ENCODE data around the gene NUDT2.
"Not testable (repeated sequence)": the region's sequence is repeated elsewhere in the genome, so short reads cannot be mapped to it uniquely, and the experiment has no call there.

Gene NUDT2

DNA sequence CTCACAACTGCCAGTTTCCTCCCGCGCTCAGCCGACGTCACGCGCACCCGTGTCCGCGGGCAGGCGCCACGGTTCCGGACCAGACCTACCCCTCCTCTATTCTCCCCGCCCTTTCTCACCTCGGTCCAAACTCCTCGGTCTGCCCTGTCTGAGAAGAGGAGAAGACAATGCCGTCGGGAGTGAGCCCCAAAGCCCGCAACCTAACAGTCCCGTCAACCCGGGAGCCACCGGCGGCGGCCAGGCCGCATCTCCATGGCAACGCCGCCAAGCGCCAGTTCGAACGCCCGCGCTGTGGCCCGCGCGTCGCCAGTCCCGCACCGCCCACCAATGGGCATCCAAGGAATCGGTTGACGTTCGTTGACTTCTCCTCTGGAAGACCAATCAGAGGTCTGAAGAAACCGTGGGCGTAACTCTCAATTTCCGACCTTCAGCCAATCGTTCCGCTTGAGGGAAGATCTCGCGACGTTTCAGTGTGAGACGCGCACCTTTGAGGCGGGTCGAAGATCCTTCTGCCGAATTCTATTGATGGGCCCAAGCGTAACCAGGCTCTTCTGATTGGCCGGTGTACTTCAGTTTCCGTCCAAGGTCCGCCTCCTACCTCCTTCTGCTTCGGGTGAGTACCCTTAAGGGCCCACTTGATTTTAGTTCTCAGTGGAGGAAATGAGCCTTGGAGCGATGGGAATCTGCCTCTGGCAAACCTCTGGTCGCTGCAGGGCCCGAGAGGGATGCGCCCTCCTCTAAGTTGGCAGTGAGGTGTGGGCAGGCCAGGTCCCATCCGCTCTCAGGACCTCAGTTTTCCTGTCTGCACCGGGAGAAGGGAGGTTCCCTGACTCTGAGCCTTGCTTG, at the start of gene NUDT2, which contains the start of gene KIF24:
Gene NUDT2 (plus strand): TSS at position 583 of the 846 bp plus-strand sequence. CDS start 9,471 bp downstream, outside the sequence.
Gene KIF24 (minus strand): TSS at position 282 of the 846 bp plus-strand sequence. CDS start 17,922 bp downstream, outside the sequence.
- DNase-seq, result peak; percentile 100
- TF ChIP-seq GATA1 (IDR thresholded peaks at IDR 0.05; ENCODE audit: low read depth, low read length) (no peak), POLR2A (IDR thresholded peaks at IDR 0.05; ENCODE audit: low read length) (peak; percentile 95)

DNA sequence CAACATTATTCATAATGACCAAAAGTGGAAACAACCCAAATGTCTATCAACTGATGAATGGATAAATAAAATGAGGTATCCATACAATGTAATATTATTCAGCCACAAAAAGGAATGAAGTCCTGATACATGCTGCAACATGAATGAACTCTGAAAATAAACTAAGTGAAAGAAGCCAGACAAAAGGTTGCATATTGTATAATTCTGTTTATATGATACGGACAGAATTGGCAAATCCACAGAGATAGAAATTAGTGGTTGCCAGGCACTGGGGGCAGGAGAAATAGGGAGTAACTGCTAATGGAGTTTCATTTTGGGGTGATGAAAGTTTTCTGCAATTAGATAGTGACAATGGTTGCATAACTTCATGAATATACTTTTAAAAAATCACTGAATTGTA, 47.3 kb upstream of the NUDT2 start:
- no peak for DNase-seq
- TF ChIP-seq GATA1 (IDR thresholded peaks at IDR 0.05; ENCODE audit: low read depth, low read length) (no peak), POLR2A (IDR thresholded peaks at IDR 0.05; ENCODE audit: low read length) (no peak)

DNA sequence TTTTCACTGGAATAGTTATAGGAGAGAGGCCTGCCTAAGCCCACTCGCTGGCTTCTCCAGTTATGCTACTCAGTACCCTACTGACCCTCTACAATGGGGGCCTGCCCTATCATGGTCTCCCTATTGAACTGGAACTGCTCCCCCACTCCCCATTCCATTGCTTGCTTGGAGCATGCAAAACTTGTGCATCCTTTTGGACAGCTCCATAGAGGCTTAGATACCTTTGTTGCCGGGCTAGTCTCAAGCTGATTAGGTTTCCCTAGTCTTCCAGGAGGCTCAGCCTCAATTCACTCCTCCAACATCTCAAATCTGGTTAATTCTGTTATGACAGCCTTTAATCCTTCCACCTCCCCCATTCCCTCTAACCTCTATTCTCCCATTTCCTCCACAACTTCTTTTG, 40.2 kb upstream of the NUDT2 start:
- TF ChIP-seq GATA1 (IDR thresholded peaks at IDR 0.05; ENCODE audit: low read depth, low read length) (no peak), POLR2A (IDR thresholded peaks at IDR 0.05; ENCODE audit: low read length) (no peak)
- no peak for DNase-seq

DNA sequence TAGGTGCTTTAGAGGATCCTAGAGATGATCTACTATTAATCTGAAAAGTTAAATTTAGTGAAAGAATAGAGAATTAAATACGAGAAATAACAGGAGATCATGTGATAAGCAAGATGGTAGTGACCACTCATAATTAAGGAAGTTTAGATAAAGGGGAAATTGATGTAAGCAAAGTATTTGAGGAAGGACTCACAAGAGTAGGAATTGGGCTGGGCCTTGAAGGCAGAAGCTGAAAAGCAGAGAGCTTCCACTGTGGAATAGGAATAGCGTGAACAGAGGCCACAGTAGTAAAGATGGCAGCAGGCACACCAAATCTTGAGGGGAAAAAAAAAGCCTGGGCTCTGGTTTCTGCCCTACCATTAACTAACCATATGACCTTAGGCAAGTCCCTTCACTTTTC, 38.3 kb upstream of the NUDT2 start:
- TF ChIP-seq POLR2A (IDR thresholded peaks at IDR 0.05; ENCODE audit: low read length), result no peak
- TF ChIP-seq GATA1 (IDR thresholded peaks at IDR 0.05; ENCODE audit: low read depth, low read length), result no peak
- DNase-seq, result no peak

DNA sequence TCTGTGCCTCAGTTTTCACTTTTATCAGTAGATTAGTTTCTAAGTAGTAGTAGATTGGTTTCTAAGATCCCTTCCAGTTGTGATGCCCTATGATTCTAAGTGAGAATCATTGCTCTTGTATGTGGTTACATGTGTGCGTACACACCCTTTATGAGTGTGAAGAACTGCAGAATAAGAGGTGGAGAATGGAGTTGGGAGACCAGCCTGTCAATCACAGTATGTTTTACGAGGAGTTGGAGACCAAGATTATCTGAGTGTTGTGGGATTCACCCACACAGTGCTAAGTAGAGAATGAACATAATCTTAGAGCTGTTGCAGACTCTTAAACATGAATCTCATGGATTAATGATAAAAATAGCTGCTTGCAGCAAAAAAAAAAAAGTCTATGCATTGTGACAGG, 37.9 kb upstream of the NUDT2 start:
- no peak for TF ChIP-seq GATA1 (IDR thresholded peaks at IDR 0.05; ENCODE audit: low read depth, low read length)
- no peak for TF ChIP-seq POLR2A (IDR thresholded peaks at IDR 0.05; ENCODE audit: low read length)
- DNase-seq, result no peak

DNA sequence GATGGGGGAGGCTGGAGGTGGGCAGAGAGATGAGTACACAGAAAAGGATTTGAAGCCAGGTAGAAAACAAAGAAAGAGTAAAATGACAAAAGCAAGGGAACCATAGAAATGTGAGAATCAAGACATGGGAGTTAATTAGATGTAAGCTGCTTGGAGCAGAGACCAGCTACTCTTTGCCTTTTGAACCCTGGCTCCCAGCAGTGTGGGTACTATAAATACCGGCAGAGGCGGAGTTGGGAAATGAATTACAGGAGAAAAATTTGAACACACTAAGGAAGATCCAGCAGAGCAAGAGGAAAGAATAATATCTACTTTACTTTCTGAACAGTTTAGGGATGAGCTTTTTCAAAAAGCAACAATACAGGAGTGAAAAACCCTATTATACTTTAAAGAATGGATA, 36.8 kb upstream of the NUDT2 start:
- TF ChIP-seq GATA1 (IDR thresholded peaks at IDR 0.05; ENCODE audit: low read depth, low read length) (no peak), POLR2A (IDR thresholded peaks at IDR 0.05; ENCODE audit: low read length) (no peak)
- DNase-seq, result no peak

DNA sequence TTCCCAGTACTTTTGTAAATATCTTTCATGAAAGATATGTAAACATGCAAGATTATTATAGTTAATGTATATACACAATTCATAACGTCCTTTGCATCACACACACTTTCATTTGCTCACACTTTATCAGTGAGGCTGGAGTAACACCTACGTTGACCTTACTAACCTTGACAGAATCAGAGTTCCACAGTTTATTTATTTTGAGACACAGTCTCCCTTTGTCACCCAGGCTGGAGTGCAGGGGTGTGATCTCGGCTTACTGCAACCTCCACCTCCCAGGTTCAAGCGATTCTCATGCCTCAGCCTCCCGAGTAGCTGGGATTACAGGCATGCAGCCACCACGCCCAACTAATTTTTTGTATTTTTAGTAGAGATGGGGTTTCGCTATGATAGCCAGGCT, 28.3 kb upstream of the NUDT2 start:
- not testable (repeated sequence) for DNase-seq

DNA sequence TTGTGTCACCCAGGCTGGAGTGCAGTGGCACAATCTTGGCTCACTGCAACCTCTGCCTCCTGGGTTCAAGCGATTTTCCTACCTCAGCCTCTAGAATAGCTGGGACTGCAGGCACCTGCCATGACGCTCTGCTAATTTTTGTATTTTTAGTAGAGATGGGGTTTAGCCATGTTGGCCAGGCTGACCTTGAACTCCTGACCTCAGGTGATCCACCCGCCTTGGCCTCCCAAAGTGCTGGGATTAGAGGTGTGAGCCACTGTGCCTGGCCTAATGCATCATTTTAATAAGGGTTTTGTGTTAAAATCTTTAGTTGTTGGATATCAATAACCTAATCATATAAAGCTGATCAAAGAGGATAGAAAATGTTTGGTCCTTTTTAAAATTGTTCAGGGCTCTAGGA, 21.1 kb upstream of the NUDT2 start:
- not testable (repeated sequence) for DNase-seq

DNA sequence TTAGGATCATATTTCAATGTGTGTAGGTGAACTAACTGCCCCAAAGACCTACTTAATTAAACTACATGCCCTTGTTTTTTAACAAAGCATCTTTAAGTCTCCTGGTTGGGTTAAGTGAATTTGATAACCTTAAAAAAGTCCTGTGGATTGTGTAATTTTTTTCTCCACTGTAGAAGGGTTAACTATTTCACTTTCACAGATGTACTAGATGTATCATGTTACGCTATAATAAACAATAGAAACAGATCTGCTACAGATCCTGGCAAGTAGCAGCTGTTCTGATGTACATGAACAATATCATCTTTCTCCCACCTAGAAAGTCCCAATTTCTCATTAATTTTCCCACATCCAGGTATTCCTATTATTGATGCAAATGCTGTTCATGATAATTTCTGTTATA, 19.2 kb upstream of the NUDT2 start:
- no peak for TF ChIP-seq GATA1 (IDR thresholded peaks at IDR 0.05; ENCODE audit: low read depth, low read length)
- no peak for TF ChIP-seq POLR2A (IDR thresholded peaks at IDR 0.05; ENCODE audit: low read length)
- DNase-seq, result no peak

DNA sequence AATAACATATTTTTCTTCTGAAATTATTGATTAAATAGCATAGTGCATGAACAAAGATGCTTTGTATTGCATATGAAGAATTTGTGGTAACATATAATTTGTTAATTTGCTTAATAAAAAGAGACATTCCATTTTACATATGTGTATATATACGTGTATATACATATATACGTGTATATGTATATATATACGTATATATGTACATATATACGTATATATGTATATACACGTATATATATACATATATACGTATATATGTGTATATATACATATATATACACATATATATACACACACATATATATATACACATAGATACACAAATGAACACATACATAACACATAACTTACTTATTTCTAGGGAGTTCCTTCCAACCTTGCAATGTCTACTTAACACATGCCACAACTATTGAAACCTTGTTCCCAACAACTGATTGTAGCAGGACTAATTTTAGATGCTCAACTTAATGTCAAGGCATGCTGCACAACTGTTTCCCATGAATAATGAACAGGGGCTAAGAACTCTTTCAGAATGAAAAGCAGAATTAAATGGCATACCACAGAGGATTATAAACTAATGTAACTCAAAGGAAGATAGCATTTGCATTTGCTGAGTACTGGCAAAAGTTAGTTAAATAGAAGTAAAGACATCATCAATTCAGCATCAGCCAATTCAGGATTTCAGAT, 17.7 kb upstream of the NUDT2 start:
- TF ChIP-seq POLR2A (IDR thresholded peaks at IDR 0.05; ENCODE audit: low read length) (no peak), GATA1 (IDR thresholded peaks at IDR 0.05; ENCODE audit: low read depth, low read length) (no peak)
- DNase-seq, result no peak

DNA sequence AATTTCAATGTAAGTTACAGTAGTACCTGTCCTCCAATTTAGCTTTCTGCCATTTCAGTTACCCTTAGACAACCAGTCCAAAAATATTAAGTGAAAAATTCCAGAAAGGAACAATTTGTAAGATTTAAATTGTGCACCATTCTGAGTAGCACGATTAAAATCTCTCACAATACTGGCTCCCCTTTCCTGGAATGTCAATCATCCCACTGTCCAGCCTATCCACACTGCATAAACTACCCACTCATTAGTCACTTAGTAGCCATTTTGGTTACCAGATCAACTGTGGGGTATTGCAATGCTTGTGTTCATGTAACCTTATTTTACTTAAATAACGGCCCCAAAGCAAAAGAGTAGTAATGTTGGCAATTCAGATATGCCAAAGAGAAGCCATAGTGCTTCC, 11.9 kb upstream of the NUDT2 start:
- TF ChIP-seq GATA1 (IDR thresholded peaks at IDR 0.05; ENCODE audit: low read depth, low read length), result no peak
- no peak for TF ChIP-seq POLR2A (IDR thresholded peaks at IDR 0.05; ENCODE audit: low read length)

DNA sequence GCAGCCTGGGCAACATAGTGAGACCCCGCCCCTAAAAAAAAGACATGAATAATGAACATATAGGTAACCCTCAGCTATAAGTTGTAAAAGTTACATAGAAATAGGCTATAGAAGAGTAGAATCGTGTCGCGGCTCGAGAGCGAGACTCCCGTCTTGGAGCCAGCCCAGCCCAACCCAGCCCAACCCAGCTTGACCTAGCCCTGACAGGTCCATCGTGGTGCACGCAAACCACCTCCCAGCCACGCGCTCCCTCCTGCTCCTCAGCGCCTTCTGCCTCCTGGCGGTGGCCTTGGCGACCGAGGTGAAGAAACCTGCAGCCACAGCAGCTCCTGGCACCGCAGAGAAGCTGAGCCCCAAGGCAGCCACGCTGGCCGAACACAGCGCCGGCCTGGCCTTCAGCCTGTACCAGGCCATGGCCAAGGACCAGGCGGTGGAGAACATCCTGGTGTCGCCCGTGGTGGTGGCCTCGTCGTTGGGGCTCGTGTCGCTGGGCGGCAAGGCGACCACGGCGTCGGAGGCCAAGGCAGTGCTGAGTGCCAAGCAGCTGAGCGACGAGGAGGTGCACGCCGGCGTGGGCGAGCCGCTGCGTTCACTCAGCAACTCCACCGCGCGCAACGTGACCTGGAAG, 11.1 kb upstream of the NUDT2 start:
- TF ChIP-seq POLR2A (IDR thresholded peaks at IDR 0.05; ENCODE audit: low read length) (no peak), GATA1 (IDR thresholded peaks at IDR 0.05; ENCODE audit: low read depth, low read length) (no peak)
- DNase-seq, result no peak

More for the DNA sequence above, 11.9 kb upstream of the NUDT2 start:
- DNase-seq, result no peak

DNA sequence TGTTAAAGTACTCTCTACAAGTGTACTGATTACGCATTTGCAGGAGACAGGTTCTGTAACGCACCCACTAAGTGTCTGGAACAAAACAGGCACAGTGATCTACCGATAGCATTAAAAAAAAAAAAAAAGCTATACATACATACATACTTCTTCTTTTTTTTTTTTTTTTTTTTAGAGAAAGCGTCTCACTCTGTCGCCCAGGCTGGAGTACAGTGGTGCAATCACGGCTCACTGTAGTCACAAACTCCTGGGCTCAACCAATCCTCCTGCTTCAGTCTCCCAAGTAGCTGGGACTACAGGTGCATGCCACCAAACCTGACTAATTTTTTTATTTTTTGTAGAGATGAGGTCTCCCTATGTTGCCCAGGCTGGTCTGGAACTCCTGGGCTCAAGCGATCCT, 7.9 kb upstream of the NUDT2 start:
- no peak for DNase-seq
- no peak for TF ChIP-seq POLR2A (IDR thresholded peaks at IDR 0.05; ENCODE audit: low read length)
- TF ChIP-seq GATA1 (IDR thresholded peaks at IDR 0.05; ENCODE audit: low read depth, low read length), result no peak

DNA sequence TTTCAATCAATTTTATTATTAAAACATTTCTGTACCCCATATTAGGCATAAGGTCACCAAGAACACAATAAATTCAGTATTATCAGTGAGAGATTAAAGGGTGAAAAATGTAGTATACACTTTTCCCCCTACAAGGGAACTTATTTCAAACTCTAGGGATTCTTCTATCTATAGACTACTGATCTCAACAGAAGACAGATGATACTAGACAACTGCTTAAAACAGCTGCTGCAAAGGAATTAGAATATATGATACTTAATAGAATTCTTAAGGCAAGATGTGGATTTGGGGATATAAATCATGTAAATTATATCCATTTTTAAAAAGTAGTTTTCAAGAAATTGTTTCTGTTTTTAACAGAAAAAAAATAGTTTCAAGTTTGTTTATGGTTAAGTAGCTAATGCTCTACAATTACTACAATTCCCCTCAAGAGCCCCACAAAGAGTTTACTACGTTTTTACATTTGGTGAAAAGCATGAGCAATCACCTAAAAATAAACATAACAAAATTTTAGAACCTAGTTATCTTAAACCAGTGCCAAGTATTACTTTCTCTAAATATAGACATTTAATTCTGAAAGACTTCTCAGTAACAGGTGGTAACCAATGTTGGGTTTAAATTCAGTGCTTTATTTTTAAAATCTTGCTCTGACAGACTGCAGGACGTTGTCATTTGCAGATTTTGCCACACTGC, 6.3 kb upstream of the NUDT2 start:
- TF ChIP-seq POLR2A (IDR thresholded peaks at IDR 0.05; ENCODE audit: low read length) (no peak), GATA1 (IDR thresholded peaks at IDR 0.05; ENCODE audit: low read depth, low read length) (no peak)
- DNase-seq, result no peak
